Epithelial cell of proximal tubule (primary cell): Measurements from ENCODE around the gene EPG5. TPM values are rescaled to one million over a fixed set of nuclear protein-coding genes. Genes with fewer than 3 reads are reported as not detected.
A peak's percentile ranks its signal among the peaks of the same experiment; 100 is the strongest.

Experiments used
- DNase-seq: peaks from one replicate; pipeline ENCODE4 v3.0.0-alpha.2; 2011; ENCODE audit warnings: low read depth
- H3K4me3 ChIP-seq: 2 replicates; pipeline ENCODE4 v1.5.1; 2011; ENCODE audit warnings: low read depth, mild to moderate bottlenecking, low read length
- CTCF ChIP-seq: conservative IDR thresholded peaks from 2 replicates; pipeline ENCODE4 v1.5.1; 2012; ENCODE audit warnings: low read depth, mild to moderate bottlenecking, low read length
- total RNA-seq: library from RNA; depleted of rRNA; stranded (reverse); fragments of >200 nt; gene quantifications from 2 replicates; pipeline ENCODE4 v1.2.3, GENCODE V29; 2015

Gene EPG5
- total RNA-seq, 1 donor from 2014 or later: 10.7 TPM

GRCh38 chr18:45913276-45913675 lies 53.9 kb downstream of the EPG5 start:
- DNase-seq: no peak
- TF ChIP-seq CTCF: no peak
- no peak overlapping the region for H3K4me3 ChIP-seq

GRCh38 chr18:45910405-45911023 lies 56.6 kb downstream of the EPG5 start:
- no peak overlapping the region for H3K4me3 ChIP-seq
- no peak for DNase-seq
- peak; percentile 85 for TF ChIP-seq CTCF

GRCh38 chr18:45901654-45902210 lies 65.4 kb downstream of the EPG5 start:
- no peak for TF ChIP-seq CTCF
- DNase-seq: no peak
- no peak overlapping the region for H3K4me3 ChIP-seq

GRCh38 chr18:45900623-45901022 lies 66.5 kb downstream of the EPG5 start:
- no peak for TF ChIP-seq CTCF
- DNase-seq: no peak

GRCh38 chr18:45896991-45897390 lies 70.1 kb downstream of the EPG5 start:
- DNase-seq: no peak
- TF ChIP-seq CTCF: no peak
- no peak overlapping the region for H3K4me3 ChIP-seq

More at GRCh38 chr18:45900623-45901022, 66.5 kb downstream of the EPG5 start:
- no peak overlapping the region for H3K4me3 ChIP-seq

- H3K4me3 ChIP-seq: no peak overlapping the region
- no peak for DNase-seq
- no peak for TF ChIP-seq CTCF
Observed at GRCh38 chr18:45896452-45896851, 70.7 kb downstream of the EPG5 start.

- no peak overlapping the region for H3K4me3 ChIP-seq
- TF ChIP-seq CTCF: no peak
- no peak for DNase-seq
Observed at GRCh38 chr18:45895339-45895738, 71.8 kb downstream of the EPG5 start.
